HG03175 (cell line): Measurements from ENCODE around the gene C14orf180.
"Not testable (repeated sequence)": the region's sequence is repeated elsewhere in the genome, so short reads cannot be mapped to it uniquely, and the experiment has no call there.

Experiments
- ATAC-seq: cut with Tn5 transposase; IDR thresholded peaks from one replicate; pipeline ENCODE4 v1.9.1; 2021; ENCODE audit warnings: mild to moderate bottlenecking, moderate library complexity; ENCODE audit not compliant: unreplicated experiment

The C14orf180 gene

DNA sequence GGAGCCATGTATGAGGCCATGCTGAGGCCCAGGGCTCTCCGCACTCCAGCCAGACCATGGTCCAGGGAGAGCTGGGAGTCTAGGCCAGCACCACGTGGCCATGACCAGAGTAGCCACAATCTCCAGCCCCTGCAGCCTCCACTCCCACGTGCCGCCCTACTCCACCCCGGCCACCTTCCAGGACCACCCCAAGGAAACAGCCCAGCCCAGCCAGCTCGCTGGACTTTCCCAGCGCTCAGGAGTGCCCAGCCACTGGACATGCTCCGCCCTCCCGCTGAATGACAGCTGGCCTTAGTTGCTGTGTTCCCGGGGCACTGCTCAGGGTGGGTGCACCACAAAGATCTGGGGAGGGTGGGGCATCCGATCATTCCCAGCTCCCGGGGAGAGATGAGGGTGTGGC, 2.1 kb upstream of the C14orf180 start:
- no peak for ATAC-seq

DNA sequence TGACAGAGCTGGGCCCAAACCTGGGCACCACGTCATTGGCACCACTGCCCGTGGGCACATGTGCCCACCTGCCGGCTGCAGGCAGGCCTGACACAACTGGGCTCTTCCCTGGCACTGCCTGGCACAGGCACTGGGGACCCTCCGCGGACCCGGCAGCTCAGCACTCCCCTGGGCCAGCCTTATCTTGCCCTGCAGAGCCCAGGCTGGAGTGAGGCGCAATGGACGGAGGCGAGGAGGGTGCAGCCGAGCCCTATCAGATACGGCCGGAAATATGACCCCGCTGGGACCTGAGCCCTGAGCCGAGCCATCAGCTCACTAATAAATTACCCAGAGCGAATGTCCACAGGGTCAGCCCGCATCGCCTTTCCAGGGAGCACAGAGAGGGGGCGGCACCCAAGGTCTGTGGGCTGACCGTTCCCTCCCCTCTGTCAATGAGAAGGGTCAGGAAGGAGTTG, 1.7 kb upstream of the C14orf180 start:
- no peak for ATAC-seq

DNA sequence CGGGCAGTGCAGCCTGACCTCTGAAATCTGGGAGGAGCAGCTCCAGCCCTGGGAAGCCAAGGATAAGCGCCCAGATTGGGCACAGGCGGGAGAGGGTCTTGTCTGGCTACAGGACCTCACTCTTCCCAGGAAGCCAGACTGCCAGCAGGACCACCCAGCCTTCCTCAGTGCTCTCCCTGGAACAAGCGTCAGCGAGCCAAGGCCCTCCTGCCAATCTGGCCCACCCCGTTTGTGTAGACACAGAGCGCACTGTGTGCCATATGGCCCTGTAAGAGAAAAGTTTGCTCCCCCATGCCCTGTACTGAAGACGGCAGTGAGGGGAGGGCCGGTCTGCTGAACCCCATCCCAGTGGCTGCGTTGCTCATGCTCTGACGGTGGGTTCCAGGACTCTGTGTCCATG, 1.2 kb upstream of the C14orf180 start:
- no peak for ATAC-seq

GRCh38 chr14:104579939-104580338, 375 bp downstream of the C14orf180 start:
- not testable (repeated sequence) for ATAC-seq

DNA sequence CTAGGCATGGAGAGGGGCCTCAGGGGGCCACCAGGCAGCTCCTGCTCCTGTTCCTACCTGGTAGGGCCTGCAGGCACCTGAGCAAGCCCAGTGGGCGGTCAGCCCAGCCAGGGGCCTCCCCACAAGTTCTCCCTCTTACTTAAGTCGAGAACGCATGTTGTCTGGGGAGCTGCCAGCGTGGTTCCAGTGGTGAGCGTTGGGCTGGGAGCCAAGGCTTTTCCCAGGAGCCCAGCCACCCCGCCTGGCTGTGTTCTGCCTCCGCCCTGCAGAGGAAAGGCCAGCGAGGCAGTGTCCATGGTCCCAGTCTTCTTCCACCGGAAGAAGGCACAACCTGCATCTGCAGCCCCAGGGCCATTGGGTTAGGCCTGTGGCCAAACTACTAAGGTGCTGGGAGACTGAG, 1.4 kb downstream of the C14orf180 start:
- no peak for ATAC-seq

DNA sequence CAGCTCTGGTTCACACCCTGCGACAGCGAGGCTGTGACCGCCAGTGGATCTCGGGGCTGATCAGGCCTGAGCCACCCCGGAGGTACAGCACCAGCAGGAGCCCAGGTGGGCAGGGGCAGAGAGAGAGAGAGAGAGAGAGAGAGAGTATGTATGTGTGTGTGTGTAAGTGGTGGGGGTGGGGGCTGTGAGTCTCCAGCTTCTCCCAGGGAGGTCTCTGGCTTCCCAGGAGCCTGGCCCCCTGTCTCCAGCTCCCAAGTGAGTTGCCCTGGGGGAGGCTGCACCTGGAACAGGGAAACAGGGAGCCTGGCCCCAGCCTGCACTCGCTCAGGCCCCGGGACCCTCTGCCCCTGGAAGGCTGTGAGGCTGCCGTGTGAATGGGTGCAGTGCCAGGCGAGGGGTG, 2.0 kb downstream of the C14orf180 start:
- no peak for ATAC-seq

- no peak for ATAC-seq
These were observed 2.4 kb downstream of the C14orf180 start for GRCh38 chr14:104582005-104582404.

DNA sequence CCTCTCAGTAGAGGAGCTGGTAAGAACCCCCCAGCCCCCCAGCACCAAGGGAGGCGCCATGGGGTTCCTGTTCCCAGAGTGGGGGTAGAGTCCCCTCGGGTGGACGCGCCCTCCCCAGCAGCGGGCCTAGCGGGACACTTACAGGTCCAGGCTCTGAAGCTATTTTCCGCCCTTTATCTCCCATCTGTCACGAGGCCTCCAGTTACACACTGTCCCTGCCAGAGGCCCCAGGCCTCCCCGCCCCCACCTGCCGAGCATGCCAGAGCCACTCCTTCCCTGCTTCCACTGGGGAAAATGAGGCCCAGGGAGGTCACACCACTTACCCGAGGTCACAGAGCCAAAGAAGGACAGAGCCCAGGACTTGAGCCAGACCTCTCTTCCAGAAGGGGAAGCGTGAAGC, 3.1 kb downstream of the C14orf180 start:
- no peak for ATAC-seq

- ATAC-seq = no peak
These were observed 4.1 kb downstream of the C14orf180 start for GRCh38 chr14:104583424-104584306.

DNA sequence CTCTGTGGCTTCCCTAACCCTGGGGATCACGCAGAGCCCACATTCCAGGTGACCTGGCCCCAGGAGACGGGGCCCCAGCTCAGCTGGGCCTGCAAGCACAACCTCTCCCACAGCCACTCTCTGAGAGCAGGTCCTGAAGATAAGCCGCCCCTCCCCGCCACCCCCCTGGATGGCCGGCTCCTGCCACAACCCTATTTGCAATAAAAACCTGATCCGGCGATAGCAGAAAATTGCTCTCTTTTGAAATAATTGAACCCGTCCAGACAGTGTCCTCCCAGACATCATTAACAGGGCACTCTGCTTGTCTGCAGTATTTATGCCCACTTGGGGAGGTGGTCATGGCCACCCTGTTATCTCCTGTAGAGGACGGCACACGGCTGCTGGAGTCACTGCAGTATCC, 5.0 kb downstream of the C14orf180 start:
- no peak for ATAC-seq

DNA sequence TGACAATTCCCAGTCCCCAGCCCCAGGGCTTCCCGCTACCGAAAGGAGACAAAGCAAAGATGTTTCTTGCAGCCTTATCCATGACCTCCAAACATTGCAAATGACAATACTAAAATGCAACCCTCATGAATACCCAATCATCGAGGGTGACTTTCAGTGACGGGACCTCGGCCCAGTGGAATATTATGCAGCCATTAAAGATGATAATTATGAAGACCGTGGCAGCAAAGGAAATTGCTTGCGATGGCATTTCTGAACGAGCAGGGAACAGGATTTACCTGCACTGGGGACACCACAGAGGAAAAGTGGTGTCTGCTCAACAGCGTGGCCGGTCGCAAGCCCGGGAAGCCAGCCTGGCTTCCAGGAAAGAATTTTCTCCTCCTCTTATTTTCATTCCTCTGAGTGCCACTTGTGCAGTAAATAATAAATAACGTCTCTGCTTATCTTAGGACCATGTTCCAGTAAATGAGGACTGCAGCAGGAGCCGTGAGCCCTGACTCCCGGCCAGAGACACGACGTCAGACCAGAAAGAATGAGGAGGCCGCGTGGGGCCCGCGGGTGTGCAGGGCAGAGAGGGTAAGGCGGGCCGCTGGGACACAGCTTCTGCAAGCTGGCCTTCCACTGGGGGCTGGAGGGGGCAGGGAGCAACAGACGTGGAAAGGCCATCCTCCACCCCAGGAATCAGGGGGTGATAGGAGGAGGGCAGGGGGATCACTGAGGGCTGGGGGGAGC, 6.6 kb downstream of the C14orf180 start:
- no peak for ATAC-seq

DNA sequence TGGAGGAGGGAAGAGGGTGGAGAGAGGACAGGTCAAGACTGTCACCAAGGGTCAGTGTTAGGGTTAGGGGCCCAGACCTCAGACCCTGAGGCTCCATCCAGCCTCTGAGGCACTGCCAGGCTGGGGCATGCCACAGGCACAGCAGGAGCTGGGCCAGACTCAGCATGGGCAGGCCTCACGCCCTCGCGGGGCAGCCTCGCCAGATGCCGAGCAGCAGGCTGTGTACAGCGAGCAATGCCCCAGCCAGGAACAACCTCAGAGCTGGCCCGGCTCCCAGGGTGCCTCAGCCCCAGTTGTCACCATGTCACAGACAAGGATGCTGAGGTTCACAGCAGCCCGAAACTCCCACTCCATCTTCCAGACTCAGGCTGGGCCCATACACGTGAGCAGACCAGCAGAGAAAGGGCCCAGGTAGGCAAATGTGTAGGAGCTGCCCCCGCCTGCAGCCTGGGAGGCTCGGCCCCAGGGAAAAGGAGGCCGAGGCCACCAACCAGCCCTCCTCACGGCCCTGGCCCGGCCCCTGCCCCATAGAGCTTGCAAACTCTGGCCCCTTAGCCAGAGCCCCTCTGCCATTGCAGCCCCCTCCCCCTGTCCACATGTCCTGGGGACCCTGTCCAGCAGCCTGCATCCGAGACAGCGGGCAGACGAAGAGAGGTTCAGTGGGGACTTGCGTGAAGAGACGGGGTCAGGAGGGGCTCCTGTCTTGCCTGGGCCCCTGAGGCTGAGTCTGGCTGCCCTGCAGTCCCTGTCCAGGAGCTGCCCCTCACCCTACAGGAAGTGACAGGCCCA, 7.5 kb downstream of the C14orf180 start:
- no peak for ATAC-seq

GRCh38 chr14:104587641-104588040, 8.1 kb downstream of the C14orf180 start:
- ATAC-seq = no peak

- no peak for ATAC-seq
These were observed 8.7 kb downstream of the C14orf180 start for GRCh38 chr14:104588066-104588857.

DNA sequence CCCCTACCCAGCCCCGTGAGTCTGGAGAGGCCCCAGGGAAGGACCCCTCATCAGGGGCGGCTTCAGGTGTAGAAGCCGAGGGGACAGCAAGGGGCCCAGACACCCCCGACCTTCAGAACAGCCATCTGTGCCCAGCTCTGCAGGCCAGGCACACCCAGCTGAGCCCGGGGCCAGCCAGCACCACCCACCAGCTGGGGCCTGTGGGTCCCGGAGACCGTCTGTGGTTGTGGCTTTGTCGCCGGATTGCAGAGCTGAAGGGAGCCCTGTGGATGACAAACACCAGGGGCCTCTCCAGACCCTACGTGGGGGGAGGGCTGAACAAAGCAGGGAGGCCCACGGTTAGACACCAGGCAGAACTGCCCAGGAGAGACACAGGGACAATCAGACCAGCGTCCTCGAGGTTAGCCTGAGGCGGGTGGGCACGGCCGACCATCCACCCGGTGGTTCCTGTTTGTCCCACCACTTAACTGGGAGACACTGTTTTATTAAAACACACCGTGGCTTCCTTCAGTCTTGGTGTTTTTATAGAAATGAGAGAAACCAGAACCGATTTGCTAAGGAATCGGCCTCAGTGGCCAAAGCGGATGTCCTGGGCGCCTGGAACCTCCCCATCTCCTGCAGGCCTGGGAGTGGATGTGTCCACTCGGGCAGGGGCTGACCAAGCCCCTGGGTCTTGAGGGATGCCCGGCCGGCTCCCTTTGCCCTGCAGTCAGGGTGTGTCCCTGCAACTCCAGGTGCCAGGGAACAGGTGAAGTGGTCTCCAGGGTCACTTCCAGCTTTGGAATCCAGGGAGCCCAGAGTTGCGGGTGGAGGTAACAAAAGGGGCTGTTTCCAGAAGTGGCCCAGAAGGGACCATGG, 10.0 kb downstream of the C14orf180 start:
- no peak for ATAC-seq

DNA sequence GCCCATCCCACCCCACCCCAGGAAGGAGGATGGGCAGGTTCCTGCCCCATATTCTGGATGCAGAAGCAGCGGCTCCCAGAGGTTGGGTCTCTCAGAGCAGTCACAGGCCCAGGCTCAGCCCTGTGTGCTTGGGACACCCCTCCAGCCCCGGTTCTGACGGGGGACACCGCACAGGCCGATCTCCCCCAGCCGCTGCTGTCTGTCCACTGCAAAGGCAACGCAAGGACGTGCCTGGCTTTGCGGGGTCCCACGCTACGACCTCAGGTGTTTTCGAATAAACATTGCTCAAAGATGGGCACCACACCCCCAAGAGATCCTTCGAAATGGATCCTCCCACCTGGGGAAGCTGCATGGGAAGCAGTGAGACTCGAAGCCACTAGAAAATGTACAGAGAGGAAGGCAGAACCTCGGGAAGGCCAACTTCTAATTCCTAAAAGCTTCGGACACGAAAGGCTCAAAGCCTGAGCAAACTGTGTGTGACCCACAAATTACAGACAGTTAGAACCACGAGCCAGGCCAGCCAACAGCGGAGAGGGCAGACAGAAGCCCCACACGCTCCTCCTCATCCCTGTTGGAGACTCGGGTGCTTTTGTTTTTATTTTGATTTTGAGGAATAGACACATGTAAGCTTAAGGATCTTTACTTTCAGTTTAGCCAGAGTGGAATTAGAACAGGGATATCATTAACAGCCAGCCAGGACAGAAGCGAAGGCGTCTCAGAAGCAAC, 10.8 kb downstream of the C14orf180 start:
- ATAC-seq = no peak

- no peak for ATAC-seq
These were observed 11.5 kb downstream of the C14orf180 start for GRCh38 chr14:104591031-104591430.

- no peak for ATAC-seq
These were observed 12.1 kb downstream of the C14orf180 start for GRCh38 chr14:104591506-104592291.
